Ishikawa (cell line): Measurements from ENCODE around the gene ARL8A.
A peak's percentile ranks its signal among the peaks of the same experiment; 100 is the strongest.

Experiments
- CEBPB ChIP-seq: IDR thresholded peaks from 2 replicates; pipeline ENCODE4 v1.6.1; 2012
- CREB1 ChIP-seq: IDR thresholded peaks from 2 replicates; pipeline ENCODE4 v1.6.1; 2012; ENCODE audit warnings: low read depth
- EGR1 ChIP-seq: IDR thresholded peaks from 2 replicates; pipeline ENCODE4 v1.6.1; 2012
- EP300 ChIP-seq: IDR thresholded peaks from 2 replicates; pipeline ENCODE4 v1.6.1; 2012; ENCODE audit warnings: borderline replicate concordance
- FOXM1 ChIP-seq: IDR thresholded peaks from 2 replicates; pipeline ENCODE4 v1.6.1; 2012; ENCODE audit warnings: low read depth, borderline replicate concordance
- NFIC ChIP-seq: IDR thresholded peaks from 2 replicates; pipeline ENCODE4 v1.6.1; 2012
- RAD21 ChIP-seq: IDR thresholded peaks from 2 replicates; pipeline ENCODE4 v1.6.1; 2012; ENCODE audit warnings: low read depth
- REST ChIP-seq: IDR thresholded peaks from 2 replicates; pipeline ENCODE4 v1.6.1; 2012; ENCODE audit warnings: low read depth, mild to moderate bottlenecking
- TAF1 ChIP-seq: IDR thresholded peaks from 2 replicates; pipeline ENCODE4 v1.6.1; 2012; ENCODE audit warnings: low read depth, mild to moderate bottlenecking
- TCF12 ChIP-seq: IDR thresholded peaks from 2 replicates; pipeline ENCODE4 v1.6.1; 2012; ENCODE audit warnings: low read depth
- TEAD4 ChIP-seq: IDR thresholded peaks from 2 replicates; pipeline ENCODE4 v1.6.1; 2012
- YY1 ChIP-seq: IDR thresholded peaks from 2 replicates; pipeline ENCODE4 v1.6.1; 2012; ENCODE audit warnings: low read depth
- ZBTB7A ChIP-seq: IDR thresholded peaks from 2 replicates; pipeline ENCODE4 v1.6.1; 2012; ENCODE audit warnings: low read depth
- TF ChIP-seq, protein P1 (sequence below): IDR thresholded peaks from 2 replicates; pipeline ENCODE4 v1.6.1; 2012
- TF ChIP-seq, protein P2 (sequence below): IDR thresholded peaks from 2 replicates; pipeline ENCODE4 v1.6.1; 2012

Gene ARL8A

DNA sequence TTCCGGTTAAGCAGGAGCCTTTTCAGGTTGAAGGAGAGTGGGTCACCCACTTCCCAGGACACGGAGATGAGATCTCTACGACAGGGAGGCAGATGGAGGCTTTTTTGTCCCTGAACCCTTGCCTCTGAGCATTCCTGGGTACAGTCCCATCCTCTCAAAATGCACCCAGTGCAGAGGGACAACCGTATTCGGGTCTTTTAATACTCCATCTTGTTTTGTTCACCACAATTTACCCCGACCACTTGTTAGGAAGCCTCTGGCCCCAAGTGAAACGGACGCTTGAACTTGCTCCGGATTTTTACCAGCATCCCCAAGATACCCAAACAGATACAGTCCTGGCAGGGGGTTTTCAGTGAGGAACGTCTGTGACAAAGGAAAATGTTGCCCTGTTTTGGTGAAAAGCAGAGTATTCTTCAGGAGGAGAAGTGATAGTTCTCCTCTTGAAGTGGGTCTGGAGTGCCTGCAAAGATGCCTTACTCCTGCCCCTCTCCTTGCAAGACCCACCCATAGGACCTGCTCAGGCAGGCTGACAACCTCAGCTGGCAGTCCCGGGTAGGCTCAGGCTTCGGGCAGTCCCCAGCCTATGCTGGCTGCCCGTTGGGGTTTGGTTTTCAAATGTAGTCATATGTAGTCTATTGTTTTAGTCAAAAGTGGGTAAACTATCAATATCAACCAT, 669 bp upstream of the ARL8A start:
- TF ChIP-seq TEAD4 (no peak), TCF12 (no peak), EP300 (no peak), CREB1 (no peak), RAD21 (no peak), FOXM1 (no peak), ZBTB7A (no peak), NFIC (no peak), REST (no peak), CEBPB (no peak), EGR1 (no peak), YY1 (no peak), TAF1 (no peak)
- TF ChIP-seq, protein P1, sequence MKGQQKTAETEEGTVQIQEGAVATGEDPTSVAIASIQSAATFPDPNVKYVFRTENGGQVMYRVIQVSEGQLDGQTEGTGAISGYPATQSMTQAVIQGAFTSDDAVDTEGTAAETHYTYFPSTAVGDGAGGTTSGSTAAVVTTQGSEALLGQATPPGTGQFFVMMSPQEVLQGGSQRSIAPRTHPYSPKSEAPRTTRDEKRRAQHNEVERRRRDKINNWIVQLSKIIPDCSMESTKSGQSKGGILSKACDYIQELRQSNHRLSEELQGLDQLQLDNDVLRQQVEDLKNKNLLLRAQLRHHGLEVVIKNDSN, result no peak
- TF ChIP-seq, protein P2, sequence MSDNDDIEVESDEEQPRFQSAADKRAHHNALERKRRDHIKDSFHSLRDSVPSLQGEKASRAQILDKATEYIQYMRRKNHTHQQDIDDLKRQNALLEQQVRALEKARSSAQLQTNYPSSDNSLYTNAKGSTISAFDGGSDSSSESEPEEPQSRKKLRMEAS, result no peak

DNA sequence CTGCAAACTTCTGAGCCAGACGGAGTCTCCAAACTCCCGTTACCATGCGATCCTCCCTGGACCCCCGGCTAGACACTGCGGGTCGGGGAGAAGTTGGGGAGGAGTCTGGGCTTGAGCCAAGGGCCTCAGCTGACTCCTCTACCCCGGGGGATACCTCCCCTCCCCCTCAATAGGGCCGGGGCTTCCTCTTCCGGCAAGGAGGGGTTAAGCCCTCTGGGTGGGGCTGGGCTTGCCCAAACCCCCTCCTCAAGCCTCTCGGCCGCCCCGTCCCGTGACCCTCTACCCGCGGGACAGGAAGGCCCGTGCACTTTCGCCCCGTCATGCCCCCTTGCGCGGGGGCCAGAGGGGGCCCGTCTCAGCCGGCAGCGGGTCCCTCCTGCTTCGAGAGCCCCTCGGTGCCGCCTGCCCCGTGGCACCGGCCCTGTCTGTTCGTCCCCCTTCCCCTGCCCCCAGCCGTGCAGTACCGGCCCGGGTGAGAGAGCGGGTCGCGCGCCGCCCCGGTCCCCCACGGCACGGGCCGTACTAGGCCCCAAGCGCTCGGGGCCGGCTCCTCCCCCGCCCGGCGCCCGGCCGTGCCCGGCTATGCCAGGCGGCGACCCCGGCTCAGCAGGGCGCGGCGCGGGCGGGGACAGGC, 652 bp downstream of the ARL8A start:
- TF ChIP-seq, protein P1, result 0 out of 2 replicates have a peak, but pooled peaks have one; percentile 7
- TF ChIP-seq ZBTB7A, result peak; percentile 97
- TF ChIP-seq FOXM1, result no peak
- no peak for TF ChIP-seq CEBPB
- TF ChIP-seq TAF1, result 0 out of 2 replicates have a peak, but pooled peaks have one; percentile 44
- TF ChIP-seq TCF12, result no peak; the same call in 1 of the 2 replicates

DNA sequence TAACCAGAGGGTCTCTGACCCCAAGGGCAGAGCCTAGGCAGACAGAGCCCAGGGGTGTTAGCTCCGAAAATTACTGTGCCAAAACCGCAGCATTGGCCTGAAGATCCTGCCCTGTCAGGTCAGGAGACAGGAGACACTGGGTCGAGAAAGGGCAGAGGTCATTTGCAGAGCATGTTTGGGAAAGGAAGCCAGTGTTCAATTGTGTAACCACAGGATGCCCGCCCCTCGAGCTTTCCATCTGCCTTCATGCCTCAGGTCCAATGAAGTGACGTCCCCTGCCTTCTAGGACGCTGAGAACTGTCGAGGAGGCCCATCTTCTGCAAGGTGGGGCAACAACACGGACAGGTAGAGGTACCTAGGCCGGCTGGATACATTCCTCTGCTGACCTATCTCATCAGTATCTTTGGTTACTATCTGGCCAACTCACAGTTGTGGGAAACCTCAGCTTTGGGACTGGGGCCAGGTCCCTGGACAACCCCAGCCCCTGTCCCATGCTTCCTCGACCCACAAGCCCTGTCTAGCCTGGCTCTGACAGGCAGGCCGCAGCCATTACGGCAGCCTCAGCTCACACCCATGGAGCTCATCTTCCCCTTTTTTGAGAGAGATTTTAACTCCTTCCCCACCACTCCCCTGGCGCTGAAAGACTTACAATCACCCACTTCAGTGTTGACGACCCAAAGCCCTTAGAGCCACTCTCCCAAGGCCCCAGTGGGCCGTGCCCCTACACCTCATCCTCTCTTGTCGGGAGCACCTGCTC, 1.3 kb downstream of the ARL8A start:
- peak; percentile 48; the same call in 1 of the 2 replicates for TF ChIP-seq YY1
- TF ChIP-seq NFIC, result no peak
- no peak for TF ChIP-seq TCF12

DNA sequence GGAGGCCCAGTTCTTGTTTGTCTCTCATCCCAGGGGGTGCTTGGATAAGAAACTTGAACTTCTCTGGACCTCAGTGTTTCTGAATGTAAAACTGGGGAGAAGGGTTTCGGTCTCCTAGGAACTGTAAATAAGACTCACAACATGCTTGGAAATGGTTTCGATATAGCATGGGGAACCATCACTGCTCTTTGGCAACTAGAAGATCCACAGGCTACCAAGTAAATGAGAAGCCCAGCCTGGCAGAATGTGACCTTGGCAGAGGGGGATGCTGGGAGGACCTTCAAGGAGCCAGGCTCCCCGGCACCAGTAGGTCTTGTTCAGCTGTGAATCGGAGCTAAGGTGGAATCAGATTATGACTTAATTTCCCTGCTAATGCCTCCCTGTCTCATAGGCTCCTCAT, 3.7 kb downstream of the ARL8A start:
- TF ChIP-seq, protein P2, result no peak
- TF ChIP-seq ZBTB7A, result no peak
- TF ChIP-seq TAF1, result no peak
- TF ChIP-seq YY1, result no peak
- no peak for TF ChIP-seq TEAD4
- TF ChIP-seq NFIC, result no peak
- TF ChIP-seq TCF12, result no peak
- no peak for TF ChIP-seq CEBPB
- no peak for TF ChIP-seq FOXM1
- TF ChIP-seq, protein P1, result no peak
- no peak for TF ChIP-seq RAD21
- no peak for TF ChIP-seq REST
- no peak for TF ChIP-seq CREB1

DNA sequence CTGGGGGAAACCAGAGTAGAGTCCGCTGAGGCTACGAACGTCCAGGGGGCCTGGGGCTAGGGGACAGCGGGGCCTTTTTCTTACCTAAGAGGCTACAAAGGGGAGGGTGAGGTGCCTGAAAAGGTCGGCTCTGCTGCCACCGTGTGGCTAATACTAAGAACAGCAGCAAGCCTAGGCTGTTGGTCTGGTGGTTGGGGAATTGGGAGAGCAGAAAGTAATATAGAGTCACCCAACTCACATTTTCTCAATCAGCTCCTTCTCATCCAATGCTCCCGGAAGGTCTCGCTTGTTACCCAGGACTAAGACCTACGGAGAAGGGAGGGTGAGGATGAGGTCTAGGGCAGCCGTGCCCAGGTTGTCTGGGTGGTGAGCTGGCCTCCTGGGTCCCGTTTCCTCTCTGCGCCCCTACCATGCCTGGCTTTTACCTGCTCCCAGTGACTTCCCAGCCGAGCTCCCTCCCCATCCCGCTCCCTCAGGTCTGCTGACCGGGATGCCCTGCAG, 9.3 kb downstream of the ARL8A start:
- TF ChIP-seq EGR1, result no peak
- TF ChIP-seq RAD21, result peak; percentile 80
